WERI-Rb-1 (cell line): Measurements from ENCODE around the gene CTR9.

Source experiments
- DNase-seq: peaks from one replicate; pipeline ENCODE4 v3.0.0-alpha.2; 2020
- H3K27ac ChIP-seq: fragments of 250-450 bp; sonication (Bioruptor Pico); 2 replicates; pipeline ENCODE4 v1.5.1; 2020; ENCODE audit warnings: mild to moderate bottlenecking, moderate library complexity
- H3K27me3 ChIP-seq: fragments of 250-450 bp; sonication (Bioruptor Pico); 2 replicates; pipeline ENCODE4 v1.5.1; 2021; ENCODE audit warnings: mild to moderate bottlenecking, low read depth, moderate library complexity; ENCODE audit not compliant: insufficient read depth, severe bottlenecking
- H3K36me3 ChIP-seq: fragments of 250-450 bp; sonication (Bioruptor Pico); 2 replicates; pipeline ENCODE4 v1.5.1; 2020; ENCODE audit warnings: mild to moderate bottlenecking, moderate library complexity
- H3K4me3 ChIP-seq: 2 replicates; pipeline ENCODE4 v1.5.1; 2011; ENCODE audit warnings: low read depth, mild to moderate bottlenecking, control low read depth, low read length
- H3K9me3 ChIP-seq: fragments of 250-450 bp; sonication (Bioruptor Pico); 2 replicates; pipeline ENCODE4 v1.5.1; 2021; ENCODE audit warnings: mild to moderate bottlenecking, moderate library complexity; ENCODE audit not compliant: severe bottlenecking
- CTCF ChIP-seq: IDR thresholded peaks from 2 replicates; pipeline ENCODE4 v1.5.1; 2011; ENCODE audit warnings: low read depth, mild to moderate bottlenecking, control low read depth, inconsistent platforms, low read length

The CTR9 gene

GRCh38 chr11:10750838-10751580, at the start of gene CTR9:
Gene CTR9, plus strand, starts transcription at chr11:10751246. Its CDS starts 167 bp downstream, at chr11:10751413.
- Histone ChIP-seq H3K4me3 (peak within 1 kb of the TSS; percentile 88), H3K27ac (peak within 1 kb of the TSS; percentile 75), H3K36me3 (peaks cover 21% of the 10 kb centered on the region), H3K27me3 (no peaks in the 10 kb centered on the region), H3K9me3 (no peaks in the 10 kb centered on the region)
- peak; percentile 40; the same call in 1 of the 2 replicates for TF ChIP-seq CTCF
- peak; percentile 96 for DNase-seq

GRCh38 chr11:10701982-10702381, 49.1 kb upstream of the CTR9 start:
- DNase-seq = no peak
- Histone ChIP-seq H3K27ac (no peak overlapping the region), H3K36me3 (no peaks in the 10 kb centered on the region), H3K27me3 (no peaks in the 10 kb centered on the region), H3K9me3 (no peaks in the 10 kb centered on the region), H3K4me3 (no peak overlapping the region)
- TF ChIP-seq CTCF = no peak

GRCh38 chr11:10708131-10708530, 42.9 kb upstream of the CTR9 start:
- DNase-seq = no peak
- Histone ChIP-seq H3K9me3 (no peaks in the 10 kb centered on the region), H3K4me3 (no peak overlapping the region), H3K27me3 (no peaks in the 10 kb centered on the region), H3K27ac (no peak overlapping the region), H3K36me3 (no peaks in the 10 kb centered on the region)
- no peak for TF ChIP-seq CTCF

- Histone ChIP-seq H3K36me3 (no peaks in the 10 kb centered on the region), H3K4me3 (no peak overlapping the region), H3K27me3 (no peaks in the 10 kb centered on the region), H3K9me3 (no peaks in the 10 kb centered on the region), H3K27ac (no peak overlapping the region)
- TF ChIP-seq CTCF = no peak
- no peak for DNase-seq
Observed at GRCh38 chr11:10709299-10710086, 41.6 kb upstream of the CTR9 start.

- Histone ChIP-seq H3K27me3 (no peaks in the 10 kb centered on the region), H3K9me3 (peaks cover 2% of the 10 kb centered on the region), H3K36me3 (no peaks in the 10 kb centered on the region), H3K27ac (no peak overlapping the region), H3K4me3 (no peak overlapping the region)
- no peak for DNase-seq
- TF ChIP-seq CTCF = no peak
Observed at GRCh38 chr11:10715571-10715970, 35.5 kb upstream of the CTR9 start.
